ENCODE measurements around the gene PRSS53. TPM values are rescaled to one million over a fixed set of nuclear protein-coding genes. Genes with fewer than 3 reads are reported as not detected.

PRSS53 gene
- total and polyA plus RNA-seq, 2 donors from 2014 or later: 0.99 to 2.6 TPM

DNA sequence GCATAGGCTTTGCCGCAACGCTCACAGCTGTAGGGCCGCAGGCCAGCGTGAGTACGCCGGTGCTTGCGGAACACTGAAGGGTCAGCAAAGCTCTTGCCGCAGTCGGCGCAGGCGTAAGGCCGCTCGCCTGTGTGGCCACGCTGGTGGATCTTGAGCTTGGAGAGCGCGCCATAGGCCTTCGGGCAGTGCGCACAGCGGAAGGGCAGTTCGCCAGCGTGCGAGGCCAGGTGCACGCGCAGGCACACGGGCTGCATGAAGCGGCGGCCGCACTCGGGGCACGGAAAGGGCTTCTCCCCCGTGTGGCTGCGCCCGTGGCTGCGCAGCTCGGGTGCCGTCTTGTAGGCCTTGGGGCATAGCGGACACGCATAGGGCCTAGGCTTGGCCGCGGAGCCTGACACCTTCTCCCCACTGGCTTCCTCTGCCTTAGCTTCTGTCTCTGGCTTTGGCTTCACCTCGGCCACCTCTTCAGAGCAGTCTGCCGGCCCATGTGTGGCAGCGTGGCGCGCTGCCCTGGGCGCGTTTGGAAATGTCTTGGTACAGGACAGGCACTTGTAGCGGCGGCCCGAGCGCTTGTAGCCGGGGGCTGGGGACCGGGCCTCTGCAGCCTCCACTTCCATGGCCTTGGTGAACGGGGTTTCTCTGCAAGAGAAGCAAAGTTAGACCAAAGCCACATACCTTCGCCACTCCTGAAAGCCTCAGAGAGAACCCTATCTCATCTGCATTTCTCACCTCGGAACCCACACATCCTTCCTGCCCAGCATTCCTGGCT is 24.7 kb downstream of the PRSS53 start:
- FAIRE-seq: no peak
- Histone ChIP-seq H3K27ac (ENCODE audit: low read depth in 2 of 2, low read length in 2 of 2) (no peak overlapping the region), H3K27me3 (ENCODE audit: control insufficient read depth, insufficient read depth, low read length) (no peaks in the 10 kb centered on the region), H3K9ac (ENCODE audit: low read length in 3 of 3) (no peak overlapping the region), H3K4me3 (ENCODE audit: low read length in 3 of 3) (no peak overlapping the region), H3K36me3 (ENCODE audit: control insufficient read depth in 2 of 3, insufficient read depth in 3 of 3, low read length in 3 of 3) (peaks cover 0 to 4% (median 3%) of the 10 kb centered on the region in 3 donors), H3K4me1 (ENCODE audit: control insufficient read depth in 2 of 3, insufficient read depth in 2 of 3, low read depth in 1 of 3, low read length in 3 of 3) (peaks cover 0 to 2% (median 0%) of the 10 kb centered on the region in 3 donors), H3K9me3 (ENCODE audit: control insufficient read depth in 2 of 3, insufficient read depth in 1 of 3, low read length in 3 of 3) (no peaks in the 10 kb centered on the region)
- DNase-seq: peak in 1 of 5 donors; percentile 74
- TF ChIP-seq, protein P1, sequence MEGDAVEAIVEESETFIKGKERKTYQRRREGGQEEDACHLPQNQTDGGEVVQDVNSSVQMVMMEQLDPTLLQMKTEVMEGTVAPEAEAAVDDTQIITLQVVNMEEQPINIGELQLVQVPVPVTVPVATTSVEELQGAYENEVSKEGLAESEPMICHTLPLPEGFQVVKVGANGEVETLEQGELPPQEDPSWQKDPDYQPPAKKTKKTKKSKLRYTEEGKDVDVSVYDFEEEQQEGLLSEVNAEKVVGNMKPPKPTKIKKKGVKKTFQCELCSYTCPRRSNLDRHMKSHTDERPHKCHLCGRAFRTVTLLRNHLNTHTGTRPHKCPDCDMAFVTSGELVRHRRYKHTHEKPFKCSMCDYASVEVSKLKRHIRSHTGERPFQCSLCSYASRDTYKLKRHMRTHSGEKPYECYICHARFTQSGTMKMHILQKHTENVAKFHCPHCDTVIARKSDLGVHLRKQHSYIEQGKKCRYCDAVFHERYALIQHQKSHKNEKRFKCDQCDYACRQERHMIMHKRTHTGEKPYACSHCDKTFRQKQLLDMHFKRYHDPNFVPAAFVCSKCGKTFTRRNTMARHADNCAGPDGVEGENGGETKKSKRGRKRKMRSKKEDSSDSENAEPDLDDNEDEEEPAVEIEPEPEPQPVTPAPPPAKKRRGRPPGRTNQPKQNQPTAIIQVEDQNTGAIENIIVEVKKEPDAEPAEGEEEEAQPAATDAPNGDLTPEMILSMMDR (IDR thresholded peaks at IDR 0.05; ENCODE audit: borderline replicate concordance, extremely low read depth, insufficient read depth): no peak
- intact Hi-C loops (cut with DNase I): no loop called here

DNA sequence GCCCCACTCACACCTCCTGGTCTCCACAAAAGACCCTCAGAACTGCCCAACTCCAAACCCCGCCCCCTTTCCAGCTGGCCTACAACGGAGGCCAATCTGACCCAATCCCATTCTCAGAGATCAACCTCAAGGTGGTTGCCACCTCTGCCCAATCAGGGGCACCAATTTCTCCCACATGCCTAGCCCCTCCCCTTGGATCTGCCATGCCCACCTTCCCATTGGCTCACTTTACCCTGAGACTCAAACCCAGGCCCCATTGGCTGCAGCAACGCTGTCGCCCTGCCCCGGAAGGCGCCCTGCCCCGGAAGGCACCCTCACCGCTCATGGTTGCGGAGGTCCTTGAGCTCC is 25.3 kb downstream of the PRSS53 start:
- peaks cover 0 to 4% (median 3%) of the 10 kb centered on the region in 3 donors for H3K36me3 ChIP-seq (ENCODE audit: control insufficient read depth in 2 of 3, insufficient read depth in 3 of 3, low read length in 3 of 3)
- intact Hi-C loops (cut with DNase I): no loop called here
- TF ChIP-seq, protein P1 (IDR thresholded peaks at IDR 0.05; ENCODE audit: borderline replicate concordance, extremely low read depth, insufficient read depth): no peak

DNA sequence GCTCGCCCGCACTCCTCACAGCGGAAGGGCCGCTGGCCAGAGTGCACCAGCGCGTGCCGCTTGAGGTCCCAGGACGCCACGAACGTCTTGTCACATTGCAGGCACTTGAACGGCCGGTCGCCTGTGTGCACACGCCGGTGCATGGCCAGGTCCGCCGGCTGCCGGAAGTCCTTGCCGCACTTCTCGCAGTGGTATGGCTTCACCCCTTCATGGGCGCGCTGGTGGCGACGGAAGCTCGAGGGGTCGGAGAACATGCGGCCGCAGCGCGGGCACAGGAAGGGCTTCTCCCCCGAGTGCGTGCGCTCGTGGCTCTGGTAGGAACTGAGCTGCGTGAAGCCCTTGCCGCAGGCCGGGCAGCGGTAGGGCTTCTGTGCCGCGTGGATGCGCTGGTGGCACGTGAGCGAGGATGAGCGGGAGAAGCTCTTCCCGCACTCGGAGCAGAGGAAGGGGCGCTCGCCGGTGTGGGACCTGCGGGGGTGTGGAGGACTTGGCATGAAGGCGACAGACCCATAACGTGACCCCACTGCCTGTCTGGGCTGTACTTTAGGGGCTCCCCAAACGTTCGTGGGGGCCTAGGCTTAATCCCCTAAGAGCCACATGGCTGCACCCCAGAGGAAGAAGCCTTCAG is 26.8 kb downstream of the PRSS53 start:
- no peak for DNase-seq
- TF ChIP-seq, protein P1 (IDR thresholded peaks at IDR 0.05; ENCODE audit: borderline replicate concordance, extremely low read depth, insufficient read depth): no peak
- no peaks in the 10 kb centered on the region for H3K9me3 ChIP-seq (ENCODE audit: control insufficient read depth in 2 of 3, insufficient read depth in 1 of 3, low read length in 3 of 3)
- no peak overlapping the region for H3K4me3 ChIP-seq (ENCODE audit: low read length in 3 of 3)
- intact Hi-C loops (cut with DNase I): no loop called here
- peaks cover 0 to 2% (median 0%) of the 10 kb centered on the region in 3 donors for H3K4me1 ChIP-seq (ENCODE audit: control insufficient read depth in 2 of 3, insufficient read depth in 2 of 3, low read depth in 1 of 3, low read length in 3 of 3)
- H3K27me3 ChIP-seq (ENCODE audit: control insufficient read depth, insufficient read depth, low read length): no peaks in the 10 kb centered on the region
- H3K9ac ChIP-seq (ENCODE audit: low read length in 3 of 3): no peak overlapping the region
- FAIRE-seq: no peak
- H3K36me3 ChIP-seq (ENCODE audit: control insufficient read depth in 2 of 3, insufficient read depth in 3 of 3, low read length in 3 of 3): peaks cover 0 to 4% (median 3%) of the 10 kb centered on the region in 3 donors
- no peak overlapping the region for H3K27ac ChIP-seq (ENCODE audit: low read depth in 2 of 2, low read length in 2 of 2)

More for the DNA sequence above, 25.3 kb downstream of the PRSS53 start:
- no peak overlapping the region for H3K4me3 ChIP-seq (ENCODE audit: low read length in 3 of 3)
- DNase-seq: no peak
- H3K27ac ChIP-seq (ENCODE audit: low read depth in 2 of 2, low read length in 2 of 2): no peak overlapping the region
- no peaks in the 10 kb centered on the region for H3K27me3 ChIP-seq (ENCODE audit: control insufficient read depth, insufficient read depth, low read length)
- H3K4me1 ChIP-seq (ENCODE audit: control insufficient read depth in 2 of 3, insufficient read depth in 2 of 3, low read depth in 1 of 3, low read length in 3 of 3): peaks cover 0 to 2% (median 0%) of the 10 kb centered on the region in 3 donors
- no peak for FAIRE-seq
- no peaks in the 10 kb centered on the region for H3K9me3 ChIP-seq (ENCODE audit: control insufficient read depth in 2 of 3, insufficient read depth in 1 of 3, low read length in 3 of 3)
- no peak overlapping the region for H3K9ac ChIP-seq (ENCODE audit: low read length in 3 of 3)

Measured in kidney (tissue), 14 donors.